ENCODE data around the gene GRAMD1C.
"Not testable (repeated sequence)": the region's sequence is repeated elsewhere in the genome, so short reads cannot be mapped to it uniquely, and the experiment has no call there.

GRAMD1C gene

GRCh38 chr3:113831103-113831355 lies 7.6 kb upstream of the GRAMD1C start:
- Histone ChIP-seq H3K9me3 (ENCODE audit: insufficient read depth, low read depth, low read length) (no peaks in the 10 kb centered on the region), H3K27ac (ENCODE audit: low read length) (no peak overlapping the region), H3K4me3 (ENCODE audit: low read length) (no peak overlapping the region), H3K9ac (ENCODE audit: low read depth, low read length) (no peak overlapping the region), H3K4me1 (ENCODE audit: insufficient read depth, low read length) (peaks cover 11% of the 10 kb centered on the region; the same call in 1 of the 2 replicates), H3K36me3 (ENCODE audit: insufficient read depth, low read depth, low read length) (no peaks in the 10 kb centered on the region), H3K27me3 (ENCODE audit: insufficient read depth, low read length) (no peaks in the 10 kb centered on the region)

DNA sequence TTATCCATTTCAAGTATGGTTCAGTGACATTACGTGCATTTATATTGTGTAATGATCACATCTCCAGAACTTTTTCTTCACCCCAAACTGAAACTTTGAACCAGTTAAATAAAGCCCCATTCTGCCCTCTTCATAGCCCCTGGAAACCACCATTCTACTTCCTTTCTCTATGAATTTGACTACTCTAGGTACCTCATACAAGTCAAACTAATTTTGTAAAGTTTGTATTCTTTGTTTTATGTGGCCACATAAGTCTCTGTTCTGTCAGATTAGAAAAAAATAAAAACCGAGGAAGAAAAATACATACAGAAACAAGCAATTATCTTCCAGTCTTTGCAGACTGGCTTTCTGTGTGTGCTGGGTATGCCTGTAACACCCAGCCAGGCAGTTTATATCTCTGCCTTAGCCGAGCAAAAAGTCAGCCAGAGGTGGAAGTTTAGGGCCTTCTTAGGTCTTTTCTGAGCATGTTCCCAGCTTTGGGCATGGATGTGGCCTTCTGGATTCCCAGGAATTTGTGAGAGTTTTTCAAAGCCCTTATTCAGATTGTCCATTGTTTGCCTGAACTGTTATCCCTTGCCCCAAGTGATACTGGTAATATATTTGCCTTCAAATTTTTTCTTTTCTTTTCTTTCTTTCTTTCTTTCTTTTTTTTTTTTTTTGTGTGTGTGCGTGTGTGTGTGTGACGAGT lies 6.0 kb upstream of the GRAMD1C start:
- Histone ChIP-seq H3K9me3 (ENCODE audit: insufficient read depth, low read depth, low read length) (no peaks in the 10 kb centered on the region), H3K27ac (ENCODE audit: low read length) (no peak overlapping the region), H3K36me3 (ENCODE audit: insufficient read depth, low read depth, low read length) (no peaks in the 10 kb centered on the region), H3K9ac (ENCODE audit: low read depth, low read length) (no peak overlapping the region), H3K4me1 (ENCODE audit: insufficient read depth, low read length) (peaks cover 11% of the 10 kb centered on the region; the same call in 1 of the 2 replicates), H3K27me3 (ENCODE audit: insufficient read depth, low read length) (no peaks in the 10 kb centered on the region), H3K4me3 (ENCODE audit: low read length) (no peak overlapping the region)

- Histone ChIP-seq H3K4me1 (ENCODE audit: insufficient read depth, low read length) (peaks cover 11% of the 10 kb centered on the region; the same call in 1 of the 2 replicates), H3K9ac (ENCODE audit: low read depth, low read length) (no peak overlapping the region), H3K27me3 (ENCODE audit: insufficient read depth, low read length) (peaks cover 6% of the 10 kb centered on the region; the same call in 1 of the 2 replicates), H3K9me3 (ENCODE audit: insufficient read depth, low read depth, low read length) (no peaks in the 10 kb centered on the region), H3K36me3 (ENCODE audit: insufficient read depth, low read depth, low read length) (no peaks in the 10 kb centered on the region), H3K4me3 (ENCODE audit: low read length) (no peak overlapping the region), H3K27ac (ENCODE audit: low read length) (no peak overlapping the region)
Measured at GRCh38 chr3:113834983-113835382, 3.6 kb upstream of the GRAMD1C start.

- no peaks in the 10 kb centered on the region for H3K36me3 ChIP-seq (ENCODE audit: insufficient read depth, low read depth, low read length)
- H3K4me1 ChIP-seq (ENCODE audit: insufficient read depth, low read length) = no peaks in the 10 kb centered on the region
- no peaks in the 10 kb centered on the region for H3K9me3 ChIP-seq (ENCODE audit: insufficient read depth, low read depth, low read length)
- H3K4me3 ChIP-seq (ENCODE audit: low read length) = peak overlapping the region; percentile 89
- no peak overlapping the region for H3K27ac ChIP-seq (ENCODE audit: low read length)
- peaks cover 6% of the 10 kb centered on the region; the same call in 1 of the 2 replicates for H3K27me3 ChIP-seq (ENCODE audit: insufficient read depth, low read length)
- peak overlapping the region; percentile 57; the same call in 1 of the 2 replicates for H3K9ac ChIP-seq (ENCODE audit: low read depth, low read length)
Measured at GRCh38 chr3:113839551-113839950, 963 bp downstream of the GRAMD1C start.

DNA sequence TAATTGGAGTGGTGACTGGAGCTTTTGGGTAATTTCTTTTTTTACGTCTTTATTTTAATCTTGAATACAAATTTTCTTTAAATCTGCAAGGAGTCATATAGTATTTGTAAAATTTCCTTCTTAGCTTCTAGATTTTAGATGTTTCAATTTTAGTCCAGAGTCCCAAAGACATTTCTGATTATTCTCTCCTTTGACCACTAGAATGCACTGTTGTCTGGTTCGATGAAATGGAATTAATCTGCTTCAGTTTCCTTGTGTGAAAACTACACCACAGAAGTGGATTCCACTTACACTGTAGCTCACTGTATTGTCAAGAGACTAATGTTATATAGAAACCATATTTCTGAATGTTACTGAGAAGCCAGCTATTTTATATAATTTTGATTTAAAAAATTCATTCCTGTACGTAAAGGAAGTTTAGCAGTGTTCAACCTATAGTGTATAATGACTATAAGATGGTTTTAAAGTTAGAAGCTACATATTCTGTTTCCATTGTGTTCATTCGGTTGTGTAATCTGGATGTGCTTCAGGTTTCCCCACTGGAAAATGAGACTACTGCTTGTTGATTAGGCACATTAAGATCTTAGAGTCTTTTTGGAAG lies 6.1 kb downstream of the GRAMD1C start:
- Histone ChIP-seq H3K36me3 (ENCODE audit: insufficient read depth, low read depth, low read length) (no peaks in the 10 kb centered on the region), H3K27ac (ENCODE audit: low read length) (no peak overlapping the region), H3K4me1 (ENCODE audit: insufficient read depth, low read length) (no peaks in the 10 kb centered on the region), H3K9ac (ENCODE audit: low read depth, low read length) (no peak overlapping the region), H3K27me3 (ENCODE audit: insufficient read depth, low read length) (no peaks in the 10 kb centered on the region), H3K9me3 (ENCODE audit: insufficient read depth, low read depth, low read length) (no peaks in the 10 kb centered on the region), H3K4me3 (ENCODE audit: low read length) (no peak overlapping the region)

GRCh38 chr3:113847247-113847646 lies 8.7 kb downstream of the GRAMD1C start:
- Histone ChIP-seq H3K4me1 (ENCODE audit: insufficient read depth, low read length) (no peaks in the 10 kb centered on the region), H3K9me3 (ENCODE audit: insufficient read depth, low read depth, low read length) (no peaks in the 10 kb centered on the region), H3K4me3 (ENCODE audit: low read length) (no peak overlapping the region), H3K9ac (ENCODE audit: low read depth, low read length) (no peak overlapping the region), H3K27me3 (ENCODE audit: insufficient read depth, low read length) (no peaks in the 10 kb centered on the region), H3K36me3 (ENCODE audit: insufficient read depth, low read depth, low read length) (no peaks in the 10 kb centered on the region), H3K27ac (ENCODE audit: low read length) (no peak overlapping the region)

DNA sequence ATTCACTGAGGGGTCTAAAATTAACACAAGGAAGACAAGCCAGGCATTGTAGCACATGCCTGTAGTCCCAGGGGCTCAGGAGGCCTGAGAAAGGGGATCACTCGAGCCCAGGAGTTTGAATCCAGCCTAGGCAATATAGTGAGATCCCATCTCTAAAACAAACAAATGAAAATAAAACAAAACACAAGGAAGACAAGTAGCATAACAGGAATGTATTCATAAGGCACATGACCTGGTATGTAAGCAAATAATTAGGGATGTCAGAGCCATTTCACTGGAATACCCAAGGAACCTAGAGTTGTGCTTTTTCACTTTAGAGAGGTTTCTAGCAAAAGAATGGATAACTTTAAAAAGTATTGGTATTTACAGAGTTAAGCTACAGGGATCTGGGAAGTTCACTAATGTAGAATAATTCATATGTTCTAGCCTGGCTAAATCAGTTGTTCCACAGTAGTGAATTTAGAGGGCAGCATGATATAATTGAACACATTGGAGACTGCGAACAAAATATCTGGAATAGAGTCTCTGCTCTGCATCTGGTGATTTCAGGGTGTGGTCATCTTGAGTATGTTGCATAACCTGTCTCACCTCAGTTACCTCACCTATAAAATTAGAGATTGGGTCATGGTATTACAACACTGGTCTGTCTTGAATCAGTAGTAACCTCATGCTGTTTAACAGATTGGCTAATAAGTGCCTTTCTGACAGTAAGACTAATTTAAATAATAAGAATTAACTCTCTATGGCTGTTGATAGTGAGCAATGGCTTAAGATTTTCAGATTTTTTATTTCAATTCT lies 9.3 kb downstream of the GRAMD1C start:
- H3K4me3 ChIP-seq (ENCODE audit: low read length) = no peak overlapping the region
- no peaks in the 10 kb centered on the region for H3K27me3 ChIP-seq (ENCODE audit: insufficient read depth, low read length)
- H3K36me3 ChIP-seq (ENCODE audit: insufficient read depth, low read depth, low read length) = no peaks in the 10 kb centered on the region
- no peaks in the 10 kb centered on the region for H3K4me1 ChIP-seq (ENCODE audit: insufficient read depth, low read length)
- no peaks in the 10 kb centered on the region for H3K9me3 ChIP-seq (ENCODE audit: insufficient read depth, low read depth, low read length)
- no peak overlapping the region for H3K27ac ChIP-seq (ENCODE audit: low read length)
- no peak overlapping the region for H3K9ac ChIP-seq (ENCODE audit: low read depth, low read length)

GRCh38 chr3:113849071-113849470 lies 10.5 kb downstream of the GRAMD1C start:
- not testable (repeated sequence) for H3K4me3 ChIP-seq (ENCODE audit: low read length); H3K36me3 ChIP-seq (ENCODE audit: insufficient read depth, low read depth, low read length); H3K27ac ChIP-seq (ENCODE audit: low read length); H3K9ac ChIP-seq (ENCODE audit: low read depth, low read length); H3K27me3 ChIP-seq (ENCODE audit: insufficient read depth, low read length); H3K4me1 ChIP-seq (ENCODE audit: insufficient read depth, low read length); H3K9me3 ChIP-seq (ENCODE audit: insufficient read depth, low read depth, low read length)

GRCh38 chr3:113849841-113850240 lies 11.3 kb downstream of the GRAMD1C start:
- H3K9me3 ChIP-seq (ENCODE audit: insufficient read depth, low read depth, low read length); H3K4me3 ChIP-seq (ENCODE audit: low read length); H3K9ac ChIP-seq (ENCODE audit: low read depth, low read length); H3K4me1 ChIP-seq (ENCODE audit: insufficient read depth, low read length); H3K27ac ChIP-seq (ENCODE audit: low read length); H3K36me3 ChIP-seq (ENCODE audit: insufficient read depth, low read depth, low read length); H3K27me3 ChIP-seq (ENCODE audit: insufficient read depth, low read length): not testable (repeated sequence)

DNA sequence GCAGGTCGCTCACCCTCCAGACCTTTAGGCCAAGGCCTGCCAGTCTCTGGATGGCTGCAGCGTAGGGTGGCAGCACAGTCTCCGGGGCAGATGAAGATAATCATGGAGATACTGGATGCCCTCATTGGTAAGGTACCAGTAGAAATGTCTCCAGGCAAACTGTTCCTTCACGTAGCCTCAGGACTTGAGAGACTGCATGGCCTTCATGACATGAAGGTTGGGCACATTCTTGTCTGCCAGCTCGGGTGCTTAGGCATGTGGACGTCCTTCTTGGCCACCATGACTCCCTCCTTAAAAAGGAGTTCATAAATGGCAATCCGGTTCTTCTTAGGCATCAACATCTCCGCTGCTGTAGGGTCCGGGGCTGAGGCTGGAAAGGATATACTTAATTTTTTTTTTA lies 11.8 kb downstream of the GRAMD1C start:
- H3K9ac ChIP-seq (ENCODE audit: low read depth, low read length); H3K4me3 ChIP-seq (ENCODE audit: low read length); H3K36me3 ChIP-seq (ENCODE audit: insufficient read depth, low read depth, low read length); H3K27ac ChIP-seq (ENCODE audit: low read length); H3K9me3 ChIP-seq (ENCODE audit: insufficient read depth, low read depth, low read length); H3K27me3 ChIP-seq (ENCODE audit: insufficient read depth, low read length); H3K4me1 ChIP-seq (ENCODE audit: insufficient read depth, low read length): not testable (repeated sequence)

- Histone ChIP-seq H3K9ac (ENCODE audit: low read depth, low read length) (no peak overlapping the region), H3K4me1 (ENCODE audit: insufficient read depth, low read length) (no peaks in the 10 kb centered on the region), H3K9me3 (ENCODE audit: insufficient read depth, low read depth, low read length) (no peaks in the 10 kb centered on the region), H3K4me3 (ENCODE audit: low read length) (no peak overlapping the region), H3K27ac (ENCODE audit: low read length) (no peak overlapping the region), H3K36me3 (ENCODE audit: insufficient read depth, low read depth, low read length) (no peaks in the 10 kb centered on the region), H3K27me3 (ENCODE audit: insufficient read depth, low read length) (no peaks in the 10 kb centered on the region)
Measured at GRCh38 chr3:113852506-113852905, 13.9 kb downstream of the GRAMD1C start.

GRCh38 chr3:113867506-113867905 lies 28.9 kb downstream of the GRAMD1C start:
- Histone ChIP-seq H3K4me3 (ENCODE audit: low read length) (no peak overlapping the region), H3K9me3 (ENCODE audit: insufficient read depth, low read depth, low read length) (no peaks in the 10 kb centered on the region), H3K27ac (ENCODE audit: low read length) (no peak overlapping the region)

More at GRCh38 chr3:113867506-113867905, 28.9 kb downstream of the GRAMD1C start:
- Histone ChIP-seq H3K27me3 (ENCODE audit: insufficient read depth, low read length) (no peaks in the 10 kb centered on the region), H3K9ac (ENCODE audit: low read depth, low read length) (no peak overlapping the region), H3K4me1 (ENCODE audit: insufficient read depth, low read length) (no peaks in the 10 kb centered on the region), H3K36me3 (ENCODE audit: insufficient read depth, low read depth, low read length) (no peaks in the 10 kb centered on the region)

Measured in iPS-20b (cell line).